Upper lobe of right lung (tissue), 1 donor: ENCODE measurements around the gene ATP6V1D. TPM values are rescaled to one million over a fixed set of nuclear protein-coding genes. Genes with fewer than 3 reads are reported as not detected.
"Not testable (repeated sequence)": the region's sequence is repeated elsewhere in the genome, so short reads cannot be mapped to it uniquely, and the experiment has no call there.

ENCODE experiments used
- ATAC-seq: fragments of 200-7000 bp; cut with Tn5 transposase; one replicate; pipeline ENCODE4 v1.9.1; 2020; ENCODE audit warnings: mild to moderate bottlenecking, moderate library complexity
- DNase-seq: peaks from one replicate; pipeline ENCODE4 v3.0.0-alpha.2; 2020
- H3K27ac ChIP-seq: fragments of 200-600 bp; one replicate; pipeline ENCODE4 v1.8.0; 2022
- H3K27me3 ChIP-seq: fragments of 200-600 bp; one replicate; pipeline ENCODE4 v1.8.0; 2022; ENCODE audit warnings: mild to moderate bottlenecking
- H3K36me3 ChIP-seq: fragments of 200-600 bp; one replicate; pipeline ENCODE4 v1.8.0; 2022
- H3K4me1 ChIP-seq: fragments of 200-600 bp; one replicate; pipeline ENCODE4 v1.8.0; 2022
- H3K4me3 ChIP-seq: fragments of 200-600 bp; one replicate; pipeline ENCODE4 v1.8.0; 2022; ENCODE audit warnings: mild to moderate bottlenecking
- H3K9me3 ChIP-seq: fragments of 200-600 bp; one replicate; pipeline ENCODE4 v1.8.0; 2022
- intact Hi-C: fragments of 100-400 bp; cut with DNase I; formaldehyde crosslinking; loops from one replicate; pipeline ENCODE4 v1.11.0; 2022
- long read RNA-seq: library from polyadenylated mRNA; unstranded; transcript quantifications from one replicate; pipeline ENCODE4 v2.0.0, GENCODE V29; 2021
- total RNA-seq: library from RNA; stranded (reverse); fragmentation: NEBNext Ultra II Directional; extraction: Animal tissue kit (Norgen Biotek cat#: 25700); gene quantifications from one replicate; pipeline ENCODE4 v1.2.1, GENCODE V29; 2021
- TF ChIP-seq, protein P1 (sequence below): fragments of 200-600 bp; IDR thresholded peaks from one replicate; pipeline ENCODE4 v1.8.0; 2022; ENCODE audit warnings: antibody characterized with exemption
- donor health status: DM: no; HTN: yes; CAD: no; lungs with severe emphysema.

The ATP6V1D gene
- total RNA-seq: 67.8 TPM
- long read RNA-seq, transcript ATP6V1D-201 (9 exons, 1,845 nt): major isoform, 42 of 51 reads
- long read RNA-seq, partial matches to known transcripts: 2 of 51 reads
- long read RNA-seq, other reads (novel, unspliced or antisense): 7 of 51 reads

- H3K27me3 ChIP-seq: no peaks in the 10 kb centered on the region
- ATAC-seq: peak; percentile 98
- H3K36me3 ChIP-seq: peaks cover 10% of the 10 kb centered on the region
- DNase-seq: peak; percentile 100
- peak within 1 kb of the TSS; percentile 96 for H3K27ac ChIP-seq
- peak within 1 kb of the TSS; percentile 86 for H3K4me3 ChIP-seq
- H3K9me3 ChIP-seq: no peaks in the 10 kb centered on the region
- H3K4me1 ChIP-seq: peaks cover 49% of the 10 kb centered on the region
- intact Hi-C loops: no loop called here
- TF ChIP-seq, protein P1, sequence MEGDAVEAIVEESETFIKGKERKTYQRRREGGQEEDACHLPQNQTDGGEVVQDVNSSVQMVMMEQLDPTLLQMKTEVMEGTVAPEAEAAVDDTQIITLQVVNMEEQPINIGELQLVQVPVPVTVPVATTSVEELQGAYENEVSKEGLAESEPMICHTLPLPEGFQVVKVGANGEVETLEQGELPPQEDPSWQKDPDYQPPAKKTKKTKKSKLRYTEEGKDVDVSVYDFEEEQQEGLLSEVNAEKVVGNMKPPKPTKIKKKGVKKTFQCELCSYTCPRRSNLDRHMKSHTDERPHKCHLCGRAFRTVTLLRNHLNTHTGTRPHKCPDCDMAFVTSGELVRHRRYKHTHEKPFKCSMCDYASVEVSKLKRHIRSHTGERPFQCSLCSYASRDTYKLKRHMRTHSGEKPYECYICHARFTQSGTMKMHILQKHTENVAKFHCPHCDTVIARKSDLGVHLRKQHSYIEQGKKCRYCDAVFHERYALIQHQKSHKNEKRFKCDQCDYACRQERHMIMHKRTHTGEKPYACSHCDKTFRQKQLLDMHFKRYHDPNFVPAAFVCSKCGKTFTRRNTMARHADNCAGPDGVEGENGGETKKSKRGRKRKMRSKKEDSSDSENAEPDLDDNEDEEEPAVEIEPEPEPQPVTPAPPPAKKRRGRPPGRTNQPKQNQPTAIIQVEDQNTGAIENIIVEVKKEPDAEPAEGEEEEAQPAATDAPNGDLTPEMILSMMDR: peak; percentile 98
Measured at GRCh38 chr14:67359775-67360469, at the start of gene ATP6V1D, which contains the start of gene EIF2S1. Gene ATP6V1D, minus strand, starts transcription at chr14:67359804. Its CDS starts 106 bp downstream, at chr14:67359698. Gene EIF2S1, plus strand, starts transcription at chr14:67360328. Its CDS starts 4,440 bp downstream, at chr14:67364768.

DNA sequence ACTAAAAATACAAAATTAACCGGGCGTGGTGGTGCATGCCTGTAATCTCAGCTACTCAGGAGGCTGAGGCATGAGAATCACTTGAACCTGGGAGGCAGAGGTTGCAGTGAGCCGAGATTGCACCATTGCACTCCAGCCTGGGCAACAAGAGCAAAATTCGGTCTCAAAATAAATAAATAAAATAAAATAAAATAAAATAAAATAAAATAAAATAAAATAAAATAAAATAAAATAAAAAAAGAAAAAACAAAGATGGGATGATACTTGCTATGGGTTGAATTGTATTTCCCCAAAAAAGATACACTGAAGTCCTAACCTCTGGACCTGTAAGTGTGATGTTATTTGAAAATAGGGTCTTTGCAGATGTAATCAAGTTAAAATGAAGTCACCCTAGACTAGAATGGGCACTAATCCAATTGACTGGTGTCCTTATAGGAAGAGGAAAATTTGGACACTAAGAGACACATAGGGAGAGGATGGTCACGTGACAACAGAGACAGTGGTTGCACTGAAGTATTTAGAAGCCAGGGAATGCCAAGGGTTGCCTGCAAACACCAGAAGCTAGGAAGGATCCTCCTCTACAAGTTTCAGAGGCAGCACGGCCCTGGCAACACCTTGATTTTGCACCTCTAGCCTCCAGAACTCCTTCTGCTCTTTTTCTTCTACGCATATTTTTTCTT is 48.7 kb upstream of the ATP6V1D start:
- H3K27me3 ChIP-seq, H3K9me3 ChIP-seq, H3K4me3 ChIP-seq, ATAC-seq, intact Hi-C loops, H3K36me3 ChIP-seq, H3K27ac ChIP-seq, DNase-seq, H3K4me1 ChIP-seq: not testable (repeated sequence)

DNA sequence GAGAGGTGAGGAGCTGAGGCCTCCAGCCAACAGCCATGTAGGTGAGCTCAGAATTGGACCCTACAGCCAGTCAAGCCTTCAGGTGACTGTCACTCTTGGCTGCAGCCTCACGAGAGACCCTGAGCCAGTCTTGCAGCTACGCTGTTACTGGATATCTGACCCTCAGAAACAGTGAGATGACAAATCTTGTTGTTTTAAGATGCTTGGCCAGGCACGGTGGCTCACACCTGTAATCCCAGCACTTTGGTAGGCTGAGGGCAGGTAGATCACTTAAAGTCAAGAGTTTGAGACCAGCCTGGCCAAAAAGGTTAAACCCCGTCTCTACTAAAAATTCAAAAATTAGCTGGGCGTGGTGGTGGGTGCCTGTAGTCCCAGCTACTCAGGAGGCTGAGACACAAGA is 46.2 kb upstream of the ATP6V1D start:
- DNase-seq (no peak), ATAC-seq (no peak)
- TF ChIP-seq, protein P1: no peak
- no peaks in the 10 kb centered on the region for H3K36me3 ChIP-seq
- H3K4me3 ChIP-seq: no peak overlapping the region
- no peak overlapping the region for H3K27ac ChIP-seq
- no peaks in the 10 kb centered on the region for H3K9me3 ChIP-seq
- intact Hi-C loops: no loop called here
- no peaks in the 10 kb centered on the region for H3K27me3 ChIP-seq
- no peaks in the 10 kb centered on the region for H3K4me1 ChIP-seq

GRCh38 chr14:67400434-67400833 is 40.8 kb upstream of the ATP6V1D start:
- intact Hi-C loops: no loop called here
- no peak for DNase-seq

GRCh38 chr14:67397536-67397935 is 37.9 kb upstream of the ATP6V1D start:
- Histone ChIP-seq H3K27ac (no peak overlapping the region), H3K4me1 (no peaks in the 10 kb centered on the region), H3K36me3 (no peaks in the 10 kb centered on the region), H3K27me3 (no peaks in the 10 kb centered on the region), H3K9me3 (no peaks in the 10 kb centered on the region), H3K4me3 (no peak overlapping the region)
- no peak for ATAC-seq
- DNase-seq: no peak
- intact Hi-C loops: no loop called here
- TF ChIP-seq, protein P1: no peak

More at GRCh38 chr14:67400434-67400833, 40.8 kb upstream of the ATP6V1D start:
- TF ChIP-seq, protein P1: no peak
- no peak overlapping the region for H3K27ac ChIP-seq
- no peaks in the 10 kb centered on the region for H3K9me3 ChIP-seq
- no peaks in the 10 kb centered on the region for H3K4me1 ChIP-seq
- no peak overlapping the region for H3K4me3 ChIP-seq
- H3K36me3 ChIP-seq: no peaks in the 10 kb centered on the region
- ATAC-seq: no peak
- no peaks in the 10 kb centered on the region for H3K27me3 ChIP-seq

- ATAC-seq (no peak), DNase-seq (no peak)
- no peak overlapping the region for H3K4me3 ChIP-seq
- TF ChIP-seq, protein P1: no peak
- H3K9me3 ChIP-seq: no peaks in the 10 kb centered on the region
- no peaks in the 10 kb centered on the region for H3K36me3 ChIP-seq
- H3K27ac ChIP-seq: no peak overlapping the region
- H3K4me1 ChIP-seq: no peaks in the 10 kb centered on the region
- H3K27me3 ChIP-seq: no peaks in the 10 kb centered on the region
- intact Hi-C loops: no loop called here
Measured at GRCh38 chr14:67396381-67396970, 36.9 kb upstream of the ATP6V1D start.
